Measurements from ENCODE around the gene CACNA2D1. TPM values are rescaled to one million over a fixed set of nuclear protein-coding genes. Genes with fewer than 3 reads are reported as not detected.

Gene CACNA2D1
- polyA plus RNA-seq, 1 experiment, result 6.0 TPM

- TF ChIP-seq, protein P1, sequence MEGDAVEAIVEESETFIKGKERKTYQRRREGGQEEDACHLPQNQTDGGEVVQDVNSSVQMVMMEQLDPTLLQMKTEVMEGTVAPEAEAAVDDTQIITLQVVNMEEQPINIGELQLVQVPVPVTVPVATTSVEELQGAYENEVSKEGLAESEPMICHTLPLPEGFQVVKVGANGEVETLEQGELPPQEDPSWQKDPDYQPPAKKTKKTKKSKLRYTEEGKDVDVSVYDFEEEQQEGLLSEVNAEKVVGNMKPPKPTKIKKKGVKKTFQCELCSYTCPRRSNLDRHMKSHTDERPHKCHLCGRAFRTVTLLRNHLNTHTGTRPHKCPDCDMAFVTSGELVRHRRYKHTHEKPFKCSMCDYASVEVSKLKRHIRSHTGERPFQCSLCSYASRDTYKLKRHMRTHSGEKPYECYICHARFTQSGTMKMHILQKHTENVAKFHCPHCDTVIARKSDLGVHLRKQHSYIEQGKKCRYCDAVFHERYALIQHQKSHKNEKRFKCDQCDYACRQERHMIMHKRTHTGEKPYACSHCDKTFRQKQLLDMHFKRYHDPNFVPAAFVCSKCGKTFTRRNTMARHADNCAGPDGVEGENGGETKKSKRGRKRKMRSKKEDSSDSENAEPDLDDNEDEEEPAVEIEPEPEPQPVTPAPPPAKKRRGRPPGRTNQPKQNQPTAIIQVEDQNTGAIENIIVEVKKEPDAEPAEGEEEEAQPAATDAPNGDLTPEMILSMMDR (IDR thresholded peaks at IDR 0.05; ENCODE audit: insufficient read depth, low read depth, low read length), result no peak
Observed at GRCh38 chr7:82200601-82201000, 243.0 kb downstream of the CACNA2D1 start.

GRCh38 chr7:82194016-82194643 is 249.4 kb downstream of the CACNA2D1 start:
- Histone ChIP-seq H3K36me3 (ENCODE audit: control insufficient read depth, insufficient read depth, low read length) (no peaks in the 10 kb centered on the region), H3K27me3 (ENCODE audit: control insufficient read depth, insufficient read depth, low read length) (no peaks in the 10 kb centered on the region), H3K4me3 (ENCODE audit: low read depth, low read length) (no peak overlapping the region)
- POLR2A ChIA-PET, result no interaction called here
- CTCF ChIA-PET, result no interaction called here
- DNase-seq (ENCODE audit: low read depth), result no peak
- TF ChIP-seq, protein P1 (IDR thresholded peaks at IDR 0.05; ENCODE audit: insufficient read depth, low read depth, low read length), result no peak

More at GRCh38 chr7:82200601-82201000, 243.0 kb downstream of the CACNA2D1 start:
- Histone ChIP-seq H3K36me3 (ENCODE audit: control insufficient read depth, insufficient read depth, low read length) (no peaks in the 10 kb centered on the region), H3K27me3 (ENCODE audit: control insufficient read depth, insufficient read depth, low read length) (no peaks in the 10 kb centered on the region), H3K4me3 (ENCODE audit: low read depth, low read length) (no peak overlapping the region)
- POLR2A ChIA-PET, result no interaction called here
- no peak for DNase-seq (ENCODE audit: low read depth)
- CTCF ChIA-PET, result interaction anchor here (0.6 kb wide), 1 partner anchor 193 kb away, joined by 3 read pairs; no protein-coding TSS in a partner anchor

- TF ChIP-seq, protein P1 (IDR thresholded peaks at IDR 0.05; ENCODE audit: insufficient read depth, low read depth, low read length), result no peak
- Histone ChIP-seq H3K27me3 (ENCODE audit: control insufficient read depth, insufficient read depth, low read length) (no peaks in the 10 kb centered on the region), H3K36me3 (ENCODE audit: control insufficient read depth, insufficient read depth, low read length) (no peaks in the 10 kb centered on the region), H3K4me3 (ENCODE audit: low read depth, low read length) (no peak overlapping the region)
- POLR2A ChIA-PET, result no interaction called here
- CTCF ChIA-PET, result no interaction called here
- DNase-seq (ENCODE audit: low read depth), result no peak
Observed at GRCh38 chr7:82188636-82189035, 254.9 kb downstream of the CACNA2D1 start.

DNA sequence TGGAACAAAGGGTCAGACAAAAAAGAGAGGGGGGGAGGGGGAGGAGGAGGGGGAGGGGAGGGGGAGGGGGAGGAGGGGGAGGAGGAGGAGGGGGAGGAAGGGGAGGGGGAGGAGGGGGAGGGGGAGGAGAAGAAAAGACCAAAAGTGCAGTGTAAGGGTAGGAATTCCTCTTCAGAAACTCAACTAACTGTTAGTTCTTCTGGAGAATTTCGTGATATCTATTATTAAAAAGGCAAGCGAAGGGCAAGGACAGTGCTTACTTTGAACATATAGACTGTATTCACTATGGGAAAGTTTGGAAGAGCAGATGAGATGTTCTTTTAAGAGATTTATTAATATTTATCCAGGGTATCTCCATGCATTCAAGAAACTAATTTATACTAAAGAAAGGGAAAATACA is 258.1 kb downstream of the CACNA2D1 start:
- H3K27me3 ChIP-seq (ENCODE audit: control insufficient read depth, insufficient read depth, low read length), result no peaks in the 10 kb centered on the region
- DNase-seq (ENCODE audit: low read depth), result no peak
- no peak overlapping the region for H3K4me3 ChIP-seq (ENCODE audit: low read depth, low read length)
- ChIA-PET CTCF (no interaction called here), POLR2A (no interaction called here)
- TF ChIP-seq, protein P1 (IDR thresholded peaks at IDR 0.05; ENCODE audit: insufficient read depth, low read depth, low read length), result no peak
- no peaks in the 10 kb centered on the region for H3K36me3 ChIP-seq (ENCODE audit: control insufficient read depth, insufficient read depth, low read length)

GRCh38 chr7:82183634-82184033 is 259.9 kb downstream of the CACNA2D1 start:
- Histone ChIP-seq H3K27me3 (ENCODE audit: control insufficient read depth, insufficient read depth, low read length) (no peaks in the 10 kb centered on the region), H3K36me3 (ENCODE audit: control insufficient read depth, insufficient read depth, low read length) (no peaks in the 10 kb centered on the region), H3K4me3 (ENCODE audit: low read depth, low read length) (no peak overlapping the region)
- TF ChIP-seq, protein P1 (IDR thresholded peaks at IDR 0.05; ENCODE audit: insufficient read depth, low read depth, low read length), result no peak
- ChIA-PET CTCF (no interaction called here), POLR2A (no interaction called here)
- DNase-seq (ENCODE audit: low read depth), result no peak
